ENCODE data around the gene UNK.

DNA sequence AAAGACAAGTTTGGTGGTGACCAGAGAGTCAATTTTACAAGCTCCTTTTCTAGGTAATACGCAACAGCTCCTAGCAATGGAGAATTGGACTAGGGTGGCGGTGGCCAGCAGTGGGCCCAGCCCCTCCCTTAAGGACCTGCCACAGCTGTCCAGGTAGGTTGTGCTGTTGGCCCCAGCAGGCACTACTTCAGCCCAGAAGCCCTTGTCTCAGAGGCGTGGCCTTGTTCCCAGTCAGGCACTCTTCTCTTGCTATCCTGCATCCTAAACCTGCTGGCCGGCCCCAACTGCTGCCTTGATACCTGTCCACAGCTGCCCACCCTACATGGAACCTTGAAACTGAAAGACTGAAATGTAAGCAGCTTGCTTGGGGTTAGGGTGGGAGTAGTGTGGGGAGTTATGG, 18.6 kb upstream of the UNK start:
- TF ChIP-seq CTCF (IDR thresholded peaks at IDR 0.05) (no peak), POLR2AphosphoS5 (IDR thresholded peaks at IDR 0.05; ENCODE audit: low read depth, low read length) (no peak), TCF7L2 (IDR thresholded peaks at IDR 0.05; ENCODE audit: low read depth, low read length) (no peak), SIN3A (IDR thresholded peaks at IDR 0.05; ENCODE audit: borderline replicate concordance, insufficient read depth, low read depth, low read length) (no peak)
- TF ChIP-seq, protein P1, sequence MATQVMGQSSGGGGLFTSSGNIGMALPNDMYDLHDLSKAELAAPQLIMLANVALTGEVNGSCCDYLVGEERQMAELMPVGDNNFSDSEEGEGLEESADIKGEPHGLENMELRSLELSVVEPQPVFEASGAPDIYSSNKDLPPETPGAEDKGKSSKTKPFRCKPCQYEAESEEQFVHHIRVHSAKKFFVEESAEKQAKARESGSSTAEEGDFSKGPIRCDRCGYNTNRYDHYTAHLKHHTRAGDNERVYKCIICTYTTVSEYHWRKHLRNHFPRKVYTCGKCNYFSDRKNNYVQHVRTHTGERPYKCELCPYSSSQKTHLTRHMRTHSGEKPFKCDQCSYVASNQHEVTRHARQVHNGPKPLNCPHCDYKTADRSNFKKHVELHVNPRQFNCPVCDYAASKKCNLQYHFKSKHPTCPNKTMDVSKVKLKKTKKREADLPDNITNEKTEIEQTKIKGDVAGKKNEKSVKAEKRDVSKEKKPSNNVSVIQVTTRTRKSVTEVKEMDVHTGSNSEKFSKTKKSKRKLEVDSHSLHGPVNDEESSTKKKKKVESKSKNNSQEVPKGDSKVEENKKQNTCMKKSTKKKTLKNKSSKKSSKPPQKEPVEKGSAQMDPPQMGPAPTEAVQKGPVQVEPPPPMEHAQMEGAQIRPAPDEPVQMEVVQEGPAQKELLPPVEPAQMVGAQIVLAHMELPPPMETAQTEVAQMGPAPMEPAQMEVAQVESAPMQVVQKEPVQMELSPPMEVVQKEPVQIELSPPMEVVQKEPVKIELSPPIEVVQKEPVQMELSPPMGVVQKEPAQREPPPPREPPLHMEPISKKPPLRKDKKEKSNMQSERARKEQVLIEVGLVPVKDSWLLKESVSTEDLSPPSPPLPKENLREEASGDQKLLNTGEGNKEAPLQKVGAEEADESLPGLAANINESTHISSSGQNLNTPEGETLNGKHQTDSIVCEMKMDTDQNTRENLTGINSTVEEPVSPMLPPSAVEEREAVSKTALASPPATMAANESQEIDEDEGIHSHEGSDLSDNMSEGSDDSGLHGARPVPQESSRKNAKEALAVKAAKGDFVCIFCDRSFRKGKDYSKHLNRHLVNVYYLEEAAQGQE (IDR thresholded peaks at IDR 0.05; ENCODE audit: insufficient read depth in 1 of 2, low read depth in 2 of 2, low read length in 1 of 2): no peak

Measured in Panc1 (cell line).